ENCODE measurements around the gene RAB37. TPM values are rescaled to one million over a fixed set of nuclear protein-coding genes. Genes with fewer than 3 reads are reported as not detected.

The RAB37 gene
- total RNA-seq, 1 experiment from 2014 or later, result 2.5 TPM

- Histone ChIP-seq H3K4me2 (ENCODE audit: insufficient read depth, insufficient read length, low read length) (peak overlapping the region; percentile 46), H2BK12ac (ENCODE audit: insufficient read length, low read depth, low read length) (no peak overlapping the region), H4K91ac (ENCODE audit: insufficient read length, low read depth, low read length) (no peak overlapping the region), H2AFZ (ENCODE audit: low read length) (no peak overlapping the region), H3K27me3 (ENCODE audit: insufficient read depth, low read length) (no peaks in the 10 kb centered on the region), H2AK5ac (ENCODE audit: insufficient read length, low read length) (no peak overlapping the region), H2BK5ac (ENCODE audit: insufficient read length, low read length) (no peak overlapping the region), H3K79me1 (ENCODE audit: insufficient read depth, low read depth, low read length, poor library complexity, severe bottlenecking) (no peaks in the 10 kb centered on the region), H2BK15ac (ENCODE audit: low read depth, low read length) (no peak overlapping the region), H3K4ac (ENCODE audit: low read depth, low read length) (no peak overlapping the region), H3K79me2 (ENCODE audit: insufficient read depth, low read length) (no peaks in the 10 kb centered on the region), H4K20me1 (ENCODE audit: control insufficient read depth, insufficient read depth, insufficient read length) (no peaks in the 10 kb centered on the region), H3K56ac (ENCODE audit: insufficient read length, low read depth, low read length) (no peak overlapping the region), H3K27ac (ENCODE audit: insufficient read length, low read depth, low read length) (no peak overlapping the region), H3K14ac (ENCODE audit: insufficient read depth, low read length) (no peak overlapping the region), H3K9me3 (ENCODE audit: control insufficient read depth, low read depth, low read length) (no peaks in the 10 kb centered on the region), H4K8ac (replicated peaks; ENCODE audit: insufficient read length, low read depth, low read length) (no peak overlapping the region), H3T11ph (ENCODE audit: low read length) (no peak overlapping the region), H3K9ac (ENCODE audit: extremely low read depth, insufficient read length, low read length) (no peak overlapping the region), H3K18ac (ENCODE audit: insufficient read length, low read depth, low read length) (no peak overlapping the region), H4K5ac (ENCODE audit: insufficient read length, low read depth, low read length) (no peak overlapping the region), H3K23ac (ENCODE audit: insufficient read length, low read depth, low read length) (no peak overlapping the region), H3K4me1 (ENCODE audit: insufficient read depth, low read length) (peaks cover 4% of the 10 kb centered on the region; the same call in 1 of the 2 replicates), H2BK120ac (ENCODE audit: low read depth, low read length, poor library complexity, severe bottlenecking) (no peak overlapping the region), H2BK20ac (ENCODE audit: low read depth, low read length, poor library complexity, severe bottlenecking) (no peak overlapping the region), H3K23me2 (ENCODE audit: insufficient read length, low read depth, low read length, poor library complexity, severe bottlenecking) (peaks cover 9% of the 10 kb centered on the region)
- peak; percentile 93 for DNase-seq
- peak; percentile 67 for TF ChIP-seq CTCF (conservative IDR thresholded peaks at IDR 0.05)
- peaks cover 22 to 23% of the 10 kb centered on the region in 2 experiments for H3K4me1 Mint-ChIP-seq
- WGBS (ENCODE audit: extremely low coverage, insufficient read length, low lambda C conversion rate), result no CpG with 5 or more reads among the region's 38 CpGs
- H3K27ac Mint-ChIP-seq, result no peak overlapping the region; a peak in 1 of 7 replicates
- peak overlapping the region; percentile 70 to 87 for H3K4me3 Mint-ChIP-seq
- no peaks in the 10 kb centered on the region; a peak in 1 of 7 replicates for H3K36me3 Mint-ChIP-seq (ENCODE audit: insufficient read depth in 1 of 3, low read depth in 3 of 3)
- no peaks in the 10 kb centered on the region; a peak in 1 of 5 replicates for H3K9me3 Mint-ChIP-seq
- peaks cover 21% of the 10 kb centered on the region for H3K27me3 Mint-ChIP-seq (ENCODE audit: low read depth)
Observed at GRCh38 chr17:74737299-74738050, 419 bp downstream of the RAB37 start.

All from H9 (cell line).